NCI-H1436 (cell line): ENCODE measurements around the gene SORCS1.
"Not testable (repeated sequence)": the region's sequence is repeated elsewhere in the genome, so short reads cannot be mapped to it uniquely, and the experiment has no call there.

Experiments
- DNase-seq: peaks from one replicate; lab custom pipeline; 2025; lab: John Stamatoyannopoulos, UW

Gene SORCS1

DNA sequence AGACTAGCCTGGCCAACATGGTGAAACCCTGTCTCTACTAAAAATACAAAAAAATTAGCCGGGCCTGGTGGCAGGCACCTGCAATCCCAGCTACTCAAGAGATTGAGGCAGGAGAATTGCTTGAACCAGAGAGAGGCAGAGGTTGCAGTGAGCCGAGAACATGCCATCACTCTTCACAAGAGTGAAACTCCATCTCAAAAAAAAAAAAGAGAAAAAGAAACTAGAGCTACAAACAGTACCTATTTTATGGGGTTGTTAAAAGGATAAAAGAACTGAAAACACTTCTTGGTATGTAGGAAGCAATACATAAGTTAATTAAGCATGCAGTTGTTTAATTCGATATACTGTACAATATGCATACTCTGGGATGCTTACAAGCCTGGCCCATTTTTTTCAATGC is 216.9 kb downstream of the SORCS1 start:
- DNase-seq: no peak

DNA sequence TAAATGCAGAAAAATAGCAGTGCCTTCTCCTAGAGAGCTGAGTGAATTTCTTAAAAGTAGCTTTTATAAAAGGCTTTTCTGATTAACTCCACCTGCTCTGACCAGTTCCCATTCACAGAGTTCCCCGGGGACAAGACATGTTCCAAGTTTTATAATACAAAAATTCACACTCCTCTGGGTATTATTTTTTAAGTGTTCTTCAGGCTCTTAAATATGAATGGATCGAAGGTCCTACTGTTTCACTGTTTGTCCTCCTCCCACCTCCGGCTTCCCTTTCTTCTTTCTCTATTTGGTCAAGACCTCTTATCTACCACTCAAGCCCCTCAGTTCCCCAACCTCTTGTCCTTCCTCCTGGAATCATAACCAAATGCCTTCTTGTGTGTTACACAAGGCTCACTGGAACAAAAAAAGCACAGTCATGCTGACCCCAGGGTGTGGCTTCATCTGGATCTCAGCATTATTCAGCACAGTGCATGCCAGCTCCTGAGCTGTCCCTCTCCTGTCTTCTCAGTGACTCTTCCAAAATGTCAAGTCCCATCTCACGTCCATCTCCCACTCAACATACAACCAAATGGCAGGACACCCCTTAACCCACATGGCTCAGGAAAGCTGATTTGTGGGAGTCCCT is 222.4 kb downstream of the SORCS1 start:
- DNase-seq: no peak

DNA sequence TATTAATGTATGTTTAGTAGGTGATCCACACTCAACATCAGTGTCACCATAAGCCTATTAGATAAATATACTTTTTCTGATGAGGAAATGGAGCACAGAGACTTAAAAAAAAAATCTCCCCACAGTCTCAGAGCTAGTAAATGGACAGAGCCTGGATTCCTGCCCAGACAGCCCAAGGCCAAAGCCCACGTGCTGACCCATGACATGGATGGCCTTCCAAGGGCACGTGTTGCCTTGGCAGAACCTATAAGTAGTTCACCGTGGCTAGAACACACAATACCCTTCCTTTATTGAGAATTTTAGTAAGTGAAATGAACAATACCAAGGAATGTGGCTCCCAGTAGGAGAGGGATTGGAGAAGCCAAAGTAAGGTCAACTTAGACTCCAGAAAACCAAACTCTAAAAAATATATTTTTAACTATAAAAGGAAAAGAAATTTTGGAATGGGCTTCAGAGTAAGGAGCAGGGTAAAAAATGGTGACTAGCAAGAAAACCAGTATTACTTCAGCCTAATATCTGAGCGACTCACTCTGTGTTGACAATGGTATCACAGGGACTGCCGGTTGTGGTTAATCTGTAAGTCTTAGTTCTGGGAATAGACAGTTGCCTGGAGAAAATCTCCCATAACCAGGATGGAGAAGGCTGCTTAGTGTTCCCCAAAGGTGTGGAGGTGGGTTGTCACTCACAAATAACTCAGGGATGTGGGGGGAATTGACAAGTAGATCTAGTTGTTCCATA is 223.0 kb downstream of the SORCS1 start:
- DNase-seq: no peak

DNA sequence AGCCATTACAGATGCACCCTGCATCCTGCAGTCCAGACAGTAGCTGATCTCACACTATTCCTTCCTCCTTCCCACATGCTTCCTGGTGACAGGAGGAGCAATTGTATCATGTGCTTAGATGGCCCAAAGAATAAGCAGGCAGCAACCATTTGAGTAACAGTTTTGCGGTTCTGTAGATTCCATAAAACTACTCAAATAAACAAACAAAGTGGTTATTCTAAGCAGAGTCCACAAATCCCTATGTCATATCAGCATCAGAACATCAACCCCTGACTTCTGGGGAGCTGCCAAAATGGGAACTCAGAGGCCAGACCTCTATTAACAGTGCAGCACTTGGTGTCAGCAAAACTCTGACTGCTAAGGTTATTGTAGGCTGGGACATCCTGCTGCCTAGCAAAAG is 226.0 kb downstream of the SORCS1 start:
- no peak for DNase-seq

DNA sequence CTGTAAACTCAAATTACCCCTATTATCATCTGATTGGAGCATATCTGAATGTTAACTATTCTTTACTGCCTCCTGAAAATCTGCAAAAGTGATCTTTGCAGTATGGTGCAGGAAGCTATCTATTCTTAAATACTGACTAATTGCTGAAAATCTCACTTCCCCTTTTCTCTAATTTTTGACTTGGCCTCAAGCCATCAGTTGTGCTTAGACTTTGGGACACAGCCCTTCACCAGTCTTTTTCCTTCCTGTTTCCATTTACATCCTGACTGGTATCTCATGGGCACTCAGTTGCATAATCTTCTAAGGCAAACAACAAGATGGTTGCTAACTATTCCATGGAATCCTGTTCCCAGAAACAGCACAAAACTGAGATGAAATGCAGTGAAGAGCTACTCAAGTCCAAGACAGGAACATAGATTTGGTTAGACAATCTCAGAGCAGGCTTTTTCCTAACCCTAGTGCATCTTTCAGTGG is 228.5 kb downstream of the SORCS1 start:
- no peak for DNase-seq

DNA sequence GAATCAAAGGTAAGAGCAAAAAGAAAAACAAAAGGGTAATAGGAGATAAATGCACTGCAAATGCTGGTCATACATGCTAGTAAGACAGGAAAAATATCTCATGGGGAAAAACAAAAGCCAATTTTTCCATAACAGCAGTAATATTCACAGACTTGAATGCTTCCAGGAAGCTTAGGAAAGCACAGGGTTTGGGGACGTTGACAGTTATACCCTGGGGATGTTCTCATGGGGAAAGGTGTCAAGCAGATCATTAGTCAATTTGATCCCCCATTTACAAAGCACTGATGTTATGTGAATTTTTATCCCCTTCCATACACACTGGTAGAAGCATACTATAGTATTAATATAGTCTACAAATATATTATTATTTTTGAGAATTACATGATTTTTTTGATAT is 232.7 kb downstream of the SORCS1 start:
- DNase-seq: no peak

DNA sequence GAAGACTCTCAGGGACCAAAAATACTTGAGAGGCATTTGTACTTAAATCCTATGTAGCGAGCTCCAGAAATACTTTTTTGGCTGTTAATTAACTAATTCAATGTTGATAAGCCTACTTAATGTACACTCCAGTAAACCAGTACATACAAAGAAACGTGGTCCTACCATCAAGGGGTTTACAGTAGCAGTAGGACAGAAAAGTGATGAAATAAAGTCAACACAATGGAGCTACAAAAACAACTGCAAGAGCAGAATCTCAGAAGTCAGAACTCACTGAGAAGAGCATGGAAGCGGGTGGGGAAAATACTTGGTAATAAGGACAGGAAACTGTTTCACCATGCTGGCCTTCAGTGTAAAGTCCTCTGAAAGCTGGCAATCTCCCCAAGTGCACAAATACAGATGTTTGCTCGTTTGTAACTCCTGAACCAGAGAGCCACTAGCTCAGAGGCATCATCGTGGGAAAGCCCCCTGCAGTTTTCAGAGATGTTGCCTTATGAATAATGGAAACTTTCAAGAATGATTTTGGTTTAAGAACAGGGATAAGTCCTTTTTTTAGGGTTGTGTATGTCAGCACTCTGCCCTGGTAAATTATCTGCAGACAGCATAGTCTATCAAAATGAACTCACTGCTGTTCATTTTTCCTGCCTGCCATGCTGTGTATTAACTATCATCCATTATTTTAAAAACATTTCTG is 233.2 kb downstream of the SORCS1 start:
- no peak for DNase-seq

DNA sequence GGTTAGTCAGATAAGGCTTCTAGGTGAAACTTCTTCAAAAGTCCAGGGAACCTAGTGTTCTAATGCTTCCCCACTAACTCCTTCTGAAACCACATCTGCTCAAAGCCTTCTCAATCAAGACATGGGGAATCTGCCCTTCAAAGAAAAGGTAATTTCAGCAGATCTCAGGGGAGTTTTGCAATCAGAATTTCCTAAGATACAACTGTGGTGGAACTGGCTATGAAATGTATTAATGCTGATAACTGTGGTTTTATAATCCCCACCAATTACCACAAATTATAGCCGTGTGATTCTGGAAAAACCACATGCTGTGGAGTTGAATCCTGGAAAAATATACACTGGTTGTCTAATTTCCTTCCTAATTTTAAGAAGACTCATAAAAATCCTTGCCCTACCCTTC is 233.8 kb downstream of the SORCS1 start:
- no peak for DNase-seq

DNA sequence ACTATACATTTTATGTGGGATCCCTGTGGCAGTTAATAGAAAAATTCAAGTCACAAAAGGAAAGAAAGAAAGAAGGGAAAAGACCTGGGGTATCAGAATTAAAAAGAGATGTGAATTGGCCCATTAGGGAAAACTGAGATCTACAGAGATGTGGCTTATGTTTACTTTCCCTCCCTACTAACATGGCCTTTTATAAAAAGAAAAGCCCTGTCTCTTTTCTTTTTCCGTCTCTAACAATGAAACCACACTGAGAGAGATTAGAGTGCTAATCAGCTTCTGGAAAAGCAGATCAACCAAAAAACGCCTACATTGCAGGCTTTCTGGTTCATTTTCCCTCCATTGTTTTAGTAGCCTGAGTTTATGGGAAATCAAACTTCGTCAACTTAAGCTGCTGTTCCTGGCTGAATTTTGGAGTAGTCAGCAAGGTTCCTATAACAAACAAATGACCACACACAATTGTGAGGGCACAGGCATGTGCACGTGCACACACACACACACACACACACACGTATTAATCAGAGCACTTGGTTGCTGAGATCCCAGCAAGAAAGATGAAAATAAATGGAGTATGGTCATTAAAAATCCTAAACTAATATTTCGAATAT is 235.1 kb downstream of the SORCS1 start:
- DNase-seq: no peak

DNA sequence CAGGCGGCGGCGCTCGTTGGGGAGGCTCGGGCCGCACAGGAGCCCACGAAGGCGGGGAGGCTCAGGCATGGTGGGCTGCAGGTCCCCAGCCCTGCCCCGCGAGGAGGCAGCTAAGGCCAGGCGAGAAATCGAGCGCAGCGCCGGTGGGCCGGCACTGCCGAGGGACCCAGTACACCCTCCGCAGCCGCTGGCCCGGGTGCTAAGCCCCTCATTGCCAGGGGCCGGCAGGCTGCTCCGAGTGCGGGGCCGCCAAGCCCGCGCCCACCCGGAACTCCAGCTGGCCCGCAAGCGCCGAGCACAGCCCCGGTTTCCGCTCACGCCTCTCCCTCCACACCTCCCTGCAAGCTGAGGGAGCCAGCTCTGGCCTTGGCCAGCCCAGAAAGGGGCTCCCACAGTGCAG is 236.4 kb downstream of the SORCS1 start:
- DNase-seq: not testable (repeated sequence)

DNA sequence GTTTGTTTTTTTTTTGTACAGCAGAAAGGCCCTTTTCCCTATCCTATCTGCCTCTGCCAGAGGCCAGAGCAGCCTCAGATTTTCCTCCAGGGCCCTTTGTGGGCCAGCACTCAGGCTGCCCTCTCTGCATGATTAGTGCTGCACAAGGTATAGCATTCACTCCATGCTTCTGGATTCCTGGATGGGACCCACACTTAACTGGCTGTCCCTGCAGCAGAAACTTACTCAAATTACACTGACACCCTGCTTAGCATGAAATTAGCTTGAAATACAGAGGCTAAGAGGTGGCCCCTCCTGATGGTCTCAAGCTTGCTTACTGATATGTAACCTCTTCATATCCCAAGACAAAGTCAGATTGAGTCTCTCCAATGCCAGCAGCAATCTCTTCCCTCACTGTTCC is 239.3 kb downstream of the SORCS1 start:
- DNase-seq: no peak

DNA sequence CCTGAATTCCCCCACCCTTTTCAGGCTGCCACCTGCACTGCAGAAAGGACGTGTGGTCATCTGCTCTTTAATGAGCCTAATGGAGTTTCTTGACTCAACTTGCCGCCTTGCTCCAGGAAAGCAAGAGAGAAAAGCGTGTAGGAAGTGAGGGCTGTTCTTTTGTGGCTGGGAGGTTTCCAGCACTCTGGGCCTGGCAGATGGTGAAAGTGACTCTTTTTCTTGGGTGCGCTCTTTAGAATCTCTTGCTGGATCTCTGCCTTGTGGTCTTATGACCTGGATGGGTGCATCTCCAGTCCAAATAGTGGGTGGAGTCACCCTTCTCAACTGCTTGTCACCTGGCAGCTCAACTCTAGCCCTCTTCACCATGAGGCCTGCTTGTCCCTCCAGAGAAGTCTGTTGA is 244.0 kb downstream of the SORCS1 start:
- no peak for DNase-seq

DNA sequence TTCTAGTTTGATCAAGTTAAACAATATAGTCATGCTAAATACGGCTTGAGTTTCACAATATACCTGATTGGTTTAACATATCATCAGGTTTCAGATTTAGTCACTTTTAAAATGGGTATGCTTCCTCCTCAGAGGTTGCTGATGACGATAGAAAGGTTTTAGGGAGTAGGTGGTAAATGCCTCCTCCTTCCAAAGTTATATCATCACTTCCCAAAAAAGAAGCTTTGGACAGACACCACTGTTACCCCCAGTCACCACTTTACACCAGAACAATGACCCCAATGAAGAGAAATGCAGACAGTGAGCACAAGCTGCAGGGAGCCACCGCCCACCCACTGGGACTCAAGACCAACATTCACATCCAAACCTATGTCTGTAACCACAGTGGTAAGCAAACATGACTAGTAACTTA is 244.6 kb downstream of the SORCS1 start:
- DNase-seq: no peak

DNA sequence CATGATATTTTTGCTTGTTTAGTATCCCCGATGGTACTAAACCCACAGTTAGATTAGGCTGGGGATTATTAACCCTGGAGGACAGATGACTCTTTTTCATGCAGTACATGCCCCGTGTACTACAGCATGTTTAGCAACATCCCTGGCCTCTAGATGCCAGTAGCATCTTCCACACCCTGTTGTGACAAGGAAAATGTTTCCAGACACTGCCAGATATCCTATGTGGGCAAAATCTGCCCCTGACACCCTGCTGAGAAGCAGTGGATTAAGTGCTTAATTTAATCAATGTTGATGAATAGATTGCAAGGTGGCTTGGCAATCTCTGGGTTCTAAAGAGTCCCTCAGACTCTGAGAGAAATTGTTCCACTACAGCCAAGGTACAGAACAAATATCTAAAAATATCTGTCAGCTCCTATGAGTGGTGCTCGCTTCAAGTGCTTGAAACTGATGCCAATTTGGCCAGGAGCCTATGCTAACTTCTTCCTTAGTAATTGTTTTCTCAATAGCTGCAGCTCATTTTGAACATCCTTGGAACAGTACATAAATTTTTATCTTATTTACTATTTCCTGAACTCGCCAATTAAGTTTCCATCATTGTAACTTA is 247.0 kb downstream of the SORCS1 start:
- no peak for DNase-seq

DNA sequence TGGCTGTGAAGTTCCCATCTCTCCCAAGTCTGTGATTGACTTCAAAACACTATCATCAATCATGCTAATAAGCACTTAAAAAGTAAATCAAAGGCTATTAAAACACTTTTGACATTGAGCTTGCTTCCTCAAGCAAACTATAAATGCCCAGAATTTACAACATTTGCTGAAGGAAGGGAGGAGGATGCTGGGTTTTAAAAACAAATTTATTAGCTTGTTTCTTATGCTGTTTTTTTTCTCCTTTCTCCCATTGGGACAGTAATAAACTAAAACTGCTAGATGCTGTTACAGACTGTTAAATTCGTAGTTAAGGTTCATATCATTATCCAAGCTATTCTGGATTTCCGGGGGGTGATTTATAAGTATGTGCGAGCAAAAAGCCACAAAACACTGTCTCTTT is 250.5 kb downstream of the SORCS1 start:
- DNase-seq: no peak

DNA sequence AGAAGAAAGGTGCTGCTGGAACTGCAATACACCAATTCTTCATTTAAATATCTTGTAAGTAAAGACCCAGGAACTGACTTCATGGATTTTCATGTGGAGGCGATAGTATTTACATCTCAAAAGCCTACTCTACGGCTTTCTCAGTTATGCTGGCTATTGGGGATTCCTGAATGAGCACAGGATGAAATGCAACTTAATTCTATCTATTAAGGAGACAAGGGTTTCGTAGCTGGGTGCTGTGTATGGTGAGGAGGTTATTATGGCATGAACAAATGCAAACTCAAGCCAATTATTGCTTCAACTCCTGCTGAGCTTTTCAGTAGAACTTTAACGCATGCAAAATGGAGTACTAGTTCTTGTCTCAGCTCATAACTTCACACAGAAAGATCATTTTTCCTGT is 251.2 kb downstream of the SORCS1 start:
- no peak for DNase-seq

DNA sequence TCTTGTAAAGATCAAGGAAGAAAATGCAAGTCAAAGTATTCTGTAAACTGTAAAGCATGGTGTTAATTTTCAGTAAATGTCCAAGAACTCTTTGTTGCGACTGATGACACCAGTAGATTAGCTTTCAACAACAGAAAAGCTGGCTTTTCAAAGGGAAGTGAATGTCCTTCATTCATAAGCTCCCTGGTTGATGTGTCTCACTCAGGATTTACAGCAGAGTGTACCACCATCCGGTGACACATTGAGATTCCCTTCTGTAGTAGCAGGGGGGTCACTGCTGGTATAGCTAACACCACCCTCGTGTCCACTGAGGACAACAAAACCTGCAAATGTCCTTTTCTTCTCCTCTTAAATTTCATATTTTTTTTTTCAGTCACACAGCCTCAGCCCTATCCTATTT is 253.4 kb downstream of the SORCS1 start:
- DNase-seq: no peak

DNA sequence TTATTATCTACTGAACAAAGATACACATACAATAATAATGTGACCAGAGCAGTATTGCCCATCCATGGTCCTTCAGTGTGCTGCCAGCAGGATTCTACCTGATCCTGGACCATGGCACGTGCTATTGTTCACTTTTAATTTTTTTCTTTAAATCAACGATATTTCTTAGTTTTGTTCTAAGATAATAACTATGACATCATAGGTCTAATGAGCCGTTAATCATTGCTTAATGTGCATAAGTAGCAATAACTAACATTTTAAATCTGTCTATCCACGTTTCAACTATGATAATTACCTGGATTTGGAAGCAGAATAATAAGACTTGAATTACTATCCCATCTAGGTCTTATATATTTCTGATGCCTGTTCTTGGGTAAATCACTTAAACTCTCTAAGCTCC is 253.8 kb downstream of the SORCS1 start:
- no peak for DNase-seq

DNA sequence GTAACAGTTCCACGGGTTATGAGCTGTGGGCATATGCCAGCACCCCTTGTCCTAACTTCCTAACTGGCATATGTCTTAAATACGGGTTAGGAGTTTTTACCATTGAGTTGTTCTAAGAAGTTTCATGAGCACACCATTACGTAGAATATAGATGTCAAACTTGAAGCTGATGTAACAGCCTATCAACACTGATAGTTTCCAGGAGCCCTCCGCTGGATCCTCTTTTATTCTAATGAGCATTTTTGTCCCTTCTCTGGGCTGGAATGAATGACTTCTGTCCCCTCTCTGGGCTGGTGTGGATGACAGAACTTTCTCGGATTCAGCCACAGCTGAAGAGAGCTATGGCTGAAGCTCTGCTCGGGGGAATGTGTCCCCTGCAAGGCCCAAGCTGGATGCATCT is 256.3 kb downstream of the SORCS1 start:
- no peak for DNase-seq

DNA sequence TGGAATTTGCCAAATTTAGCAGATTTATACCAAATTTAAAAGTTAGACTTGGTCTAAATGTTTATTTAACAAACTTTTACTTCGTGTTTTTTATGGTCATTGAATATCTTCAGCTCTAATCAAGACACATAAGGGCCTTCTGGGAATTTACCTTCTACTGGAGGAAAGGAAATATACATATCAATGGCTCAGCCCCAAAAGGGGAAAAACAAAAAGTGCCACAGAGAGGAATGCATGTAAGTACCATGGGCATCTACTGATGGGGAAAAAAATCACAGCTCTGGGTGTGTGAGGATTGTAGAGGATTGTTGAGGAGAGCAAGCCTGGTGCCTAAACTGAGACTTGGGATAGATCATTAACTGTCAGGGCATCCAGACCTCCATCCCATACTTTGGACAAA is 260.3 kb downstream of the SORCS1 start:
- no peak for DNase-seq

DNA sequence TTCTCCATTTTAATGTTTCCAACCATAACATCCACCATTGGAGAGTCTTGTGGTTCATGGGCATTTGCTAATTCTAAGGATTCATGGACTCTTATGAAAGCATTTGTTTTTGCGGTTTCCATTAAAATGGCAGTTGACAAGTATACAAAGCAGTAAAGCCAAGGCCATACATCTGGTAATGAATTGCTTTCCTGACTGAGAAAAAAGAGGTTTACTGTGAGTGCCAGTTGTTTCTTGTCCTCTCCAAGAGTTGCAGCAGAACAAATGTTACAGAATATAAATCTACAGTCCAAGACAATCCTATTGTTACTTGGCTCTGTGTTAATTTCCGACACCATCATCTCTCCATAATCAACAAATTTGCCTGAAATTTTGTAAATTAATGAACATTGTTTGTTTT is 261.3 kb downstream of the SORCS1 start:
- no peak for DNase-seq

DNA sequence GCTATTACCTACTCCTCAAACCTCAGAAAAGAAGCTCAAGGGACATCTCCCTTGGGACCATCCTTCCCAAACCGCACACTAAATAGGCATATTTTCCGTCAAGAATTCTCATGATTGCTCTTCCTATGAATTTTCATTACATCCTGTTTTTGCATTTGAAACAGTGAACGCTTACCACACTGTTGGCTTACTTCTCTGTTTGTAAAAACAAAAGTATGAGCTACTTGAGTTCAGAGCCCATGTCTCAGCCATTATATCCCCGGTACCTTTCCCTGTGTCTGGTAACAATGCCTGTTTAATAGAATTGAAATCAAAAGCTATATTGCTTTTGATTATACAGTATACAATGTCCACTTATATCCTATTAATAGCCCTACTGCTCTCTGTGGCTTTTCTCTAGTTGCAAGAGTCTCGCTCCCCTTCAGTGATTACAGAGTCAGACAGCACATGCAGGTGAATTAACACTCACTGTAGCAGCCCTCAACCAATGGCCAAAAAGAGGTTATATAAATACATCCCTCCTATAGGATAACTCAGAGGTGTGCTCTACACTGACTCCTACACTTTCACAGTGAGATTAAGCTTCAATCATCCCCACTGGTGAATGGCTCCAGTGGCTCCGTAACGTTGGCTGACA is 264.4 kb downstream of the SORCS1 start:
- DNase-seq: no peak
